IMR-90 (cell line): ENCODE measurements around the gene BRF1. TPM values are rescaled to one million over a fixed set of nuclear protein-coding genes. Genes with fewer than 3 reads are reported as not detected.
A peak's percentile ranks its signal among the peaks of the same experiment; 100 is the strongest.

Experiments used
- ATAC-seq: fragments of 200-7000 bp; cut with Tn5 transposase; 2 replicates; pipeline ENCODE4 v1.9.1; 2020; ENCODE audit warnings: low read depth, mild to moderate bottlenecking, moderate library complexity
- BruUV-seq: library from RNA; stranded (reverse); fragments of 400-500 nt; replicated peaks from 2 replicates; lab custom pipeline; 2021; lab: Mats Ljungman, UMichigan
- CTCF ChIA-PET: fragments of 300-600 bp; formaldehyde crosslinking; extraction: SDS; loops from one replicate; lab custom pipeline; 2021; ENCODE audit warnings: antibody characterized with exemption; lab: Yijun Ruan, JAX
- POLR2A ChIA-PET: fragments of 300-600 bp; sonication (Branson Sonifier 250); formaldehyde crosslinking; loops from one replicate; lab custom pipeline; 2022; ENCODE audit warnings: antibody characterized with exemption; ENCODE audit not compliant: unreplicated experiment; lab: Charles Lee
- DNase-seq: peaks from one replicate; pipeline ENCODE4 v3.0.0; 2013
- H2AFZ ChIP-seq: replicated peaks from 2 replicates; pipeline ENCODE3; 2013; ENCODE audit warnings: low read length, mild to moderate bottlenecking; ENCODE audit not compliant: poor library complexity
- H2AK5ac ChIP-seq: 2 replicates; pipeline ENCODE4 v1.6.1; 2013; ENCODE audit warnings: low read depth, low read length, inconsistent platforms
- H2AK9ac ChIP-seq: replicated peaks from 2 replicates; pipeline ENCODE3; 2013; ENCODE audit warnings: mild to moderate bottlenecking, low read depth, low read length, moderate library complexity; ENCODE audit not compliant: poor library complexity
- H2BK120ac ChIP-seq: 2 replicates; pipeline ENCODE4 v1.6.1; 2013; ENCODE audit warnings: low read depth, low read length, inconsistent platforms
- H2BK15ac ChIP-seq: 3 replicates; pipeline ENCODE4 v1.6.1; 2013; ENCODE audit warnings: low read depth, low read length, inconsistent platforms
- H2BK20ac ChIP-seq: 2 replicates; pipeline ENCODE4 v1.6.1; 2013; ENCODE audit warnings: low read depth, mild to moderate bottlenecking, inconsistent platforms, low read length, moderate library complexity
- H2BK5ac ChIP-seq: 2 replicates; pipeline ENCODE4 v1.6.1; 2013; ENCODE audit warnings: mild to moderate bottlenecking, low read depth, low read length, inconsistent platforms; ENCODE audit not compliant: poor library complexity, severe bottlenecking
- H3K14ac ChIP-seq: replicated peaks from 2 replicates; pipeline ENCODE4 v1.6.1; 2013; ENCODE audit warnings: low read depth, low read length, inconsistent platforms
- H3K18ac ChIP-seq: 2 replicates; pipeline ENCODE4 v1.6.1; 2013; ENCODE audit warnings: low read depth, low read length, control low read depth
- H3K23ac ChIP-seq: 2 replicates; pipeline ENCODE4 v1.6.1; 2013; ENCODE audit warnings: low read depth, low read length, inconsistent platforms
- H3K27ac ChIP-seq: 2 replicates; pipeline ENCODE4 v1.5.1; 2013; ENCODE audit warnings: mild to moderate bottlenecking, control low read depth, low read length; ENCODE audit not compliant: insufficient read depth
- H3K27me3 ChIP-seq: 2 replicates; pipeline ENCODE4 v1.6.1; 2013; ENCODE audit warnings: low read length; ENCODE audit not compliant: control insufficient read depth, insufficient read depth
- H3K36me3 ChIP-seq: 2 replicates; pipeline ENCODE4 v1.6.1; 2013; ENCODE audit warnings: low read length, mixed read lengths; ENCODE audit not compliant: control insufficient read depth, insufficient read depth
- H3K4ac ChIP-seq: 2 replicates; pipeline ENCODE4 v1.6.1; 2013; ENCODE audit warnings: low read depth, low read length, inconsistent platforms
- H3K4me1 ChIP-seq: 2 replicates; pipeline ENCODE4 v1.6.1; 2013; ENCODE audit warnings: low read length, mixed read lengths; ENCODE audit not compliant: control insufficient read depth, insufficient read depth
- H3K4me2 ChIP-seq: 2 replicates; pipeline ENCODE4 v1.6.1; 2013; ENCODE audit warnings: low read depth, mild to moderate bottlenecking, control low read depth, low read length, moderate library complexity
- H3K4me3 ChIP-seq: 2 replicates; pipeline ENCODE4 v1.5.1; 2013; ENCODE audit warnings: low read depth, mild to moderate bottlenecking, control low read depth, low read length, moderate library complexity; ENCODE audit not compliant: insufficient read depth
- H3K56ac ChIP-seq: 2 replicates; pipeline ENCODE4 v1.6.1; 2013; ENCODE audit warnings: low read length, inconsistent platforms; ENCODE audit not compliant: insufficient read depth; ENCODE audit errors: extremely low read depth
- H3K79me1 ChIP-seq, 2 experiments: 2 replicates each; pipeline ENCODE4 v1.6.1; 2013; ENCODE audit warnings: low read length in 2 of 2, inconsistent platforms in 1 of 2, low read depth in 1 of 2
- H3K9ac ChIP-seq: 2 replicates; pipeline ENCODE4 v1.6.1; 2013; ENCODE audit warnings: low read depth, low read length, control low read depth
- H3K9me1 ChIP-seq: 2 replicates; pipeline ENCODE4 v1.6.1; 2013; ENCODE audit warnings: low read length, inconsistent platforms; ENCODE audit not compliant: insufficient read depth
- H3K9me3 ChIP-seq: 2 replicates; pipeline ENCODE4 v1.6.1; 2013; ENCODE audit warnings: low read length; ENCODE audit not compliant: control insufficient read depth, insufficient read depth
- H4K20me1 ChIP-seq: 2 replicates; pipeline ENCODE4 v1.6.1; 2013; ENCODE audit warnings: low read length, inconsistent platforms; ENCODE audit not compliant: insufficient read depth
- H4K5ac ChIP-seq: 2 replicates; pipeline ENCODE4 v1.6.1; 2013; ENCODE audit warnings: mild to moderate bottlenecking, low read depth, low read length, control low read depth
- H4K8ac ChIP-seq, 2 experiments: 2 replicates each; pipeline ENCODE4 v1.6.1; 2013; ENCODE audit warnings: low read depth in 2 of 2, low read length in 2 of 2, control low read depth in 1 of 2, inconsistent platforms in 1 of 2
- H4K91ac ChIP-seq: 2 replicates; pipeline ENCODE4 v1.6.1; 2013; ENCODE audit warnings: low read depth, low read length, inconsistent platforms; ENCODE audit not compliant: insufficient read depth
- BHLHE40 ChIP-seq: fragments of 150-350 bp; IDR thresholded peaks from 2 replicates; pipeline ENCODE4 v1.6.1; 2016; ENCODE audit warnings: mild to moderate bottlenecking, low read depth, low read length
- CHD1 ChIP-seq: IDR thresholded peaks from 2 replicates; pipeline ENCODE4 v1.6.1; 2012; ENCODE audit warnings: low read depth, low read length, improper control_type of control experiment
- FOS ChIP-seq: fragments of 150-350 bp; IDR thresholded peaks from 2 replicates; pipeline ENCODE4 v1.6.1; 2016; ENCODE audit warnings: low read depth, low read length
- MAFK ChIP-seq: IDR thresholded peaks from 2 replicates; pipeline ENCODE4 v1.6.1; 2012; ENCODE audit warnings: low read depth, low read length, improper control_type of control experiment
- MAZ ChIP-seq: IDR thresholded peaks from 2 replicates; pipeline ENCODE4 v1.6.1; 2012; ENCODE audit warnings: low read depth, mild to moderate bottlenecking, low read length, improper control_type of control experiment, moderate library complexity, borderline replicate concordance
- NFE2L2 ChIP-seq: fragments of 150-350 bp; IDR thresholded peaks from 2 replicates; pipeline ENCODE4 v1.6.1; 2016; ENCODE audit warnings: low read depth, mild to moderate bottlenecking, low read length
- POLR2A ChIP-seq: IDR thresholded peaks from 2 replicates; pipeline ENCODE4 v1.6.1; 2012; ENCODE audit warnings: mild to moderate bottlenecking, low read depth, low read length
- RAD21 ChIP-seq: IDR thresholded peaks from 2 replicates; pipeline ENCODE4 v1.6.1; 2012; ENCODE audit warnings: low read length, improper control_type of control experiment
- RCOR1 ChIP-seq: IDR thresholded peaks from 2 replicates; pipeline ENCODE4 v1.6.1; 2012; ENCODE audit warnings: mild to moderate bottlenecking, low read length, improper control_type of control experiment; ENCODE audit not compliant: insufficient replicate concordance
- RFX5 ChIP-seq: IDR thresholded peaks from 2 replicates; pipeline ENCODE4 v1.8.0; 2012; ENCODE audit warnings: low read depth, mild to moderate bottlenecking, low read length, moderate library complexity
- SMC3 ChIP-seq: fragments of 150-350 bp; IDR thresholded peaks from 2 replicates; pipeline ENCODE4 v1.6.1; 2016; ENCODE audit warnings: low read depth, mild to moderate bottlenecking, antibody characterized with exemption, low read length, moderate library complexity
- WGBS, 2 experiments: methylation state at CpG; one replicate each; pipeline versions ENCODE4 v1.1.5 to v1.1.7; 2013; ENCODE audit warnings: missing lambda C conversion rate in 2 of 2; ENCODE audit not compliant: insufficient read length in 1 of 2; ENCODE audit errors: extremely low coverage in 2 of 2; 5-methylcytosine and 5-hydroxymethylcytosine counted together
- dilution Hi-C: fragments of 300-500 bp; cut with HindIII; formaldehyde crosslinking; loops from one replicate; pipeline ENCODE4 v1.14.3; 2018; ENCODE audit warnings: low sequenced_read_pairs; ENCODE audit not compliant: unreplicated experiment
- in situ Hi-C: fragments of 300-500 bp; cut with MboI; formaldehyde crosslinking; loops from 3 replicates; pipeline ENCODE4 v1.14.3; 2019; ENCODE audit warnings: low sequenced_read_pairs, inconsistent platforms, mixed read lengths
- intact Hi-C: fragments of 100-400 bp; cut with micrococcal nuclease; formaldehyde crosslinking; loops from 2 replicates; pipeline ENCODE4 v1.10.0; 2022
- polyA plus RNA-seq, 3 experiments: library from polyadenylated mRNA; depleted of rRNA; stranded (reverse); fragments of >200 nt; gene quantifications; 2 replicates each; pipeline ENCODE4 v1.2.3, GENCODE V29; 2012; ENCODE audit warnings: low replicate concordance in 1 of 3
- total RNA-seq: library from RNA; depleted of rRNA; stranded (reverse); fragments of >200 nt; gene quantifications from 2 replicates; pipeline ENCODE4 v1.2.3, GENCODE V29; 2012
- TF ChIP-seq, protein P1 (sequence below): fragments of 150-350 bp; IDR thresholded peaks from 2 replicates; pipeline ENCODE4 v1.6.1; 2017; ENCODE audit warnings: mild to moderate bottlenecking, antibody characterized with exemption, low read length, low read depth
- TF ChIP-seq, protein P2 (sequence below): fragments of 150-350 bp; IDR thresholded peaks from 2 replicates; pipeline ENCODE4 v1.6.1; 2016; ENCODE audit warnings: low read depth, mild to moderate bottlenecking, low read length, moderate library complexity, borderline replicate concordance

The BRF1 gene
- total and polyA plus RNA-seq, 2 of the 4 experiments (the other 2 are of a cell fraction) = 12.4 to 16.7 TPM

DNA sequence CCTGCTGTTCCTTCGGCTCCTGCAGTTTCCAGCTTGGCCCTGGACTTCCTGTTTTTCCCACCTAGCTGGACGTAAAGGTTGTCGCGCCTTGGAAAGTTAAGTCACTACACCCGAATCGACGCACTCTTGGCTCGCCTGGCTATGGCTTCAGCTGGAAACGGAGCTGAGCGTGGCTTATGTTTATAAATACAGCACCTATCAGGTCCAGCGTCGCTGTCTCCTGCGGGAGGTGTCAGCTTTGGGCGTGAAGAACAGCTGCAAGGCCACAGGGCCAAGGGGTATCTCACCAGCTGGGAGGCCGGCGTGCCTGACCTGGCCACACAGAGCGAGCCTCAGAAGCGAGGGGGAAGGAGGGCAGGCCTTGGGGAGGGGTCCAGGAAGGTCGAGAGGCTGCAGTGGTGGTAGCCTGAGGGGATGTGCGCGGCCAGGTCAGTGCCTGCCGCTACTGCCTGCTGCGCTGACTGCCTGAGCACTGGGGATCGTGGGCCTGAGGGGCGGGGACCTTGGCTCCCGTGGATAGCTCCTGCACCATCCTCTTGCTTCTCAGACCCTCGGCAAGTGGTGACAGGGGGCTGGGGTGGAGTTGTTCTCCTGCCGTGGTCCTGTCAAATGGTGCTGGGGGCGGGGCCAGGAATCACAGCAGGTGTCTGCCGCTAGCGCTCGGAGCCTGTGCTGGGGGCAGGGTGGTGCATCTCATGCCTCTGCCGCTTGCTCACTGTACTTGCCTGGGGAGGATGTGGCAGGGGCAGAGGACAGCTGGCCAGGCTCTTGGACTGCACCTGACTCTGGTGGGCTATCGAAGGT lies 26.3 kb upstream of the BRF1 start (continued):
- no peak for TF ChIP-seq NFE2L2

DNA sequence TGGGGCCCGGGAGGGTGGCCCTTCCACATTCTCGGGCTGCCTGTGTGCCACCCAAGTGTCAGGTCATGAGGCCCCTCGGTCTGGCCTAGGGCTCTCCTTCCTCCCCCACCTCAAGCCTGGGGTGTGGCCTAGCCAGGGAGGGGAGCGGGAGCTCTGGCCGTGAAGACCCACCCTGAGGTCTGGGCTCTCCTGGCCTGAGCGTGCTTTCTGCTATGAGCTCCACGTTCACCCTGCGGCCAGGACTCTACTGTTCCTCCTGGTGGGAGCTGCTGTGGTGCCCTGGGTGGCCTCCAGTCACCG lies 25.7 kb upstream of the BRF1 start:
- Histone ChIP-seq H2BK120ac (no peak overlapping the region), H3K4me2 (no peak overlapping the region), H4K91ac (no peak overlapping the region), H3K9me3 (no peaks in the 10 kb centered on the region; the same call in 1 of the 2 replicates), H2AK5ac (peak overlapping the region; percentile 8; the same call in 1 of the 2 replicates), H3K4me3 (no peak overlapping the region), H2BK20ac (no peak overlapping the region), H3K79me1 (peaks cover 15 to 64% of the 10 kb centered on the region in 2 experiments), H3K18ac (no peak overlapping the region), H3K27ac (no peak overlapping the region), H3K14ac (no peak overlapping the region), H2AK9ac (no peak overlapping the region), H2BK15ac (no peak overlapping the region), H4K20me1 (peaks cover 61% of the 10 kb centered on the region), H4K5ac (no peak overlapping the region), H3K9me1 (peaks cover 16% of the 10 kb centered on the region; the same call in 1 of the 2 replicates), H3K4me1 (peaks cover 13% of the 10 kb centered on the region), H3K23ac (no peak overlapping the region), H2BK5ac (no peak overlapping the region), H3K4ac (no peak overlapping the region), H3K56ac (no peak overlapping the region), H3K9ac (no peak overlapping the region), H3K36me3 (no peaks in the 10 kb centered on the region; the same call in 1 of the 2 replicates), H2AFZ (no peak overlapping the region), H3K27me3 (no peaks in the 10 kb centered on the region), H4K8ac (no peak overlapping the region)
- CTCF ChIA-PET = no interaction called here
- DNase-seq = no peak
- POLR2A ChIA-PET = no interaction called here
- no peak for ATAC-seq
- BruUV-seq = no TSS peak
- intact Hi-C loops = no loop called here
- in situ Hi-C loops = no loop called here
- dilution Hi-C loops = no loop called here
- WGBS, 2 experiments = 80% methylated on average over 4 of the region's 9 CpGs; no CpG with 5 or more reads in 1 of the 2 experiments
- TF ChIP-seq, protein P1, sequence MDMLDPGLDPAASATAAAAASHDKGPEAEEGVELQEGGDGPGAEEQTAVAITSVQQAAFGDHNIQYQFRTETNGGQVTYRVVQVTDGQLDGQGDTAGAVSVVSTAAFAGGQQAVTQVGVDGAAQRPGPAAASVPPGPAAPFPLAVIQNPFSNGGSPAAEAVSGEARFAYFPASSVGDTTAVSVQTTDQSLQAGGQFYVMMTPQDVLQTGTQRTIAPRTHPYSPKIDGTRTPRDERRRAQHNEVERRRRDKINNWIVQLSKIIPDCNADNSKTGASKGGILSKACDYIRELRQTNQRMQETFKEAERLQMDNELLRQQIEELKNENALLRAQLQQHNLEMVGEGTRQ = no peak
- TF ChIP-seq RAD21 (no peak), CHD1 (no peak), BHLHE40 (no peak), NFE2L2 (no peak), MAZ (no peak), SMC3 (no peak), RCOR1 (no peak), RFX5 (no peak), FOS (no peak), POLR2A (no peak), MAFK (no peak)
- TF ChIP-seq, protein P2, sequence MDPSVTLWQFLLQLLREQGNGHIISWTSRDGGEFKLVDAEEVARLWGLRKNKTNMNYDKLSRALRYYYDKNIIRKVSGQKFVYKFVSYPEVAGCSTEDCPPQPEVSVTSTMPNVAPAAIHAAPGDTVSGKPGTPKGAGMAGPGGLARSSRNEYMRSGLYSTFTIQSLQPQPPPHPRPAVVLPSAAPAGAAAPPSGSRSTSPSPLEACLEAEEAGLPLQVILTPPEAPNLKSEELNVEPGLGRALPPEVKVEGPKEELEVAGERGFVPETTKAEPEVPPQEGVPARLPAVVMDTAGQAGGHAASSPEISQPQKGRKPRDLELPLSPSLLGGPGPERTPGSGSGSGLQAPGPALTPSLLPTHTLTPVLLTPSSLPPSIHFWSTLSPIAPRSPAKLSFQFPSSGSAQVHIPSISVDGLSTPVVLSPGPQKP = no peak
